Measurements from ENCODE around the gene CLIC3.

DNA sequence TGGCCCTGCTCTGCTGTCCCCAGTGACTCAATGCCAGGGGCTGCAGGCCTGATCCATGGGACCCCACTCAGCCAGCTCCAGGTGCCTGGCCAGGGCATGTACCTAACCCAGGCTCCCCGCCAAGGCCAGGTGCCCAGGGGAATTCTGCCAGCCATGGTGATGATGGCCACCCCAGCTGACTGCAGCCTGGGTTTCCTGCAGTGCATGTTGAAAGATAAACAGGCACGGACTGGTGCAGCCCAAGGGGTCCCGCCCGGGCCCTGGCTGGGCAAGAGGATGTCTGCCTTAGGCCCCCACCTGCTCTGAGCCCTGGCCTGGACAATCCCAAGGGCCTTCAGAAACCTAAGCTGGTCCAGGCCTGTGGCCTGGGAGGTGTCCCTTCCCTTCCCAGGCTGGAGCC is 30.5 kb upstream of the CLIC3 start:
- TF ChIP-seq, protein P1, sequence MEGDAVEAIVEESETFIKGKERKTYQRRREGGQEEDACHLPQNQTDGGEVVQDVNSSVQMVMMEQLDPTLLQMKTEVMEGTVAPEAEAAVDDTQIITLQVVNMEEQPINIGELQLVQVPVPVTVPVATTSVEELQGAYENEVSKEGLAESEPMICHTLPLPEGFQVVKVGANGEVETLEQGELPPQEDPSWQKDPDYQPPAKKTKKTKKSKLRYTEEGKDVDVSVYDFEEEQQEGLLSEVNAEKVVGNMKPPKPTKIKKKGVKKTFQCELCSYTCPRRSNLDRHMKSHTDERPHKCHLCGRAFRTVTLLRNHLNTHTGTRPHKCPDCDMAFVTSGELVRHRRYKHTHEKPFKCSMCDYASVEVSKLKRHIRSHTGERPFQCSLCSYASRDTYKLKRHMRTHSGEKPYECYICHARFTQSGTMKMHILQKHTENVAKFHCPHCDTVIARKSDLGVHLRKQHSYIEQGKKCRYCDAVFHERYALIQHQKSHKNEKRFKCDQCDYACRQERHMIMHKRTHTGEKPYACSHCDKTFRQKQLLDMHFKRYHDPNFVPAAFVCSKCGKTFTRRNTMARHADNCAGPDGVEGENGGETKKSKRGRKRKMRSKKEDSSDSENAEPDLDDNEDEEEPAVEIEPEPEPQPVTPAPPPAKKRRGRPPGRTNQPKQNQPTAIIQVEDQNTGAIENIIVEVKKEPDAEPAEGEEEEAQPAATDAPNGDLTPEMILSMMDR (IDR thresholded peaks at IDR 0.05), result no peak
- TF ChIP-seq EZH2phosphoT487 (IDR thresholded peaks at IDR 0.05), result no peak
